ENCODE results near the gene ABCD1.

ABCD1 gene

DNA sequence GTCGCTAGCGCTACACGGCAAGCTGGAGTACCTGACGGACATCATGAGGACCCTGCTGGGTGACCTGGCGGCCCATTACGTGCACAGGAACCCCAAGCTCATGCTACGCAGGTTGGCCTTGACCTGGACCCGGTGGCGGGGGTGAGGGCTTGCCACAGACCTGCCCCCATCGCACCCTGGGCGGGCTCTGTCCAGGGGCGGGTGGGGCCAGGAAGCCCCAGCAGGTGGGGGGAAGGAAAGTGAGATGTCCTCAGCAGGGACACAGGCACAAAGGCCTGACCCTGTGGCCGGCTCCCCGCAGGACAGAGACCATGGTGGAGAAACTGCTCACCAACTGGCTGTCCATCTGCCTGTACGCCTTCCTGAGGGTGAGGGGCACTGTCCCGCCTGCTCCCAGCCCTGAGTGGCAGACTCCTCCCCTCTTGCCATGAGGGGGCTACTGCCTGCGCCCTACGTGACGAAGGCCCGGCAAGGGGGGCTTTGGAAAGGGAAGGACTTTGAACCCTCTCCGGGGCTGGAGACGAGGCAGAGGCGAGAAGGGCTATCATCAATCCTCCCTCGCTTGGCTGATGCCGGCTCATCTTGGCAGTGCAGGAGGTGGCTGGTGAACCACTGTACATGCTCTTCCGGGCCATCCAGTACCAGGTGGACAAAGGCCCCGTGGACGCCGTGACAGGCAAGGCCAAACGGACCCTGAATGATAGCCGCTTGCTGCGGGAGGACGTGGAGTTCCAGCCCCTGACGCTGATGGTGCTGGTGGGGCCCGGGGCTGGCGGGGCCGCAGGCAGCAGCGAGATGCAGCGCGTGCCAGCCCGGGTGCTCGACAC lies 50.9 kb downstream of the ABCD1 start:
- DNase-seq: no peak

DNA sequence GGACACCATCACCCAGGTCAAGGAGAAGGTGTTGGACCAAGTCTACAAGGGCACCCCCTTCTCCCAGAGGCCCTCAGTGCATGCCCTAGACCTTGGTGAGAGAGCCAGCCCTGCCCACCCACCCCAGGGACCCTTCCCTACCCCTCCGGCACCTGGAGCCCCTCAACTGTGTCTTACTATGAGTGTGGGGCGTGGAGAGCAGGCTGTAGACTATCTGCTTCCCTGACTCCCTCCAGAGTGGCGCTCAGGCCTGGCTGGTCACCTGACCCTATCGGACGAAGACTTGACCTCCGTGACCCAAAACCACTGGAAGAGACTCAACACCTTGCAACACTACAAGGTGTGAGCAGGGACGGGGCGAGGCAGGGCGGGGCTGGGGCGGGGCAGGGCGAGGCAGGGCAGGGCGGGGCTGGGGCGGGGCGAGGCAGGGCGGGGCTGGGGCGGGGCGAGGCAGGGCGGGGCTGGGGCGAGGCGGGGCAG lies 51.5 kb downstream of the ABCD1 start:
- DNase-seq: no peak

DNA sequence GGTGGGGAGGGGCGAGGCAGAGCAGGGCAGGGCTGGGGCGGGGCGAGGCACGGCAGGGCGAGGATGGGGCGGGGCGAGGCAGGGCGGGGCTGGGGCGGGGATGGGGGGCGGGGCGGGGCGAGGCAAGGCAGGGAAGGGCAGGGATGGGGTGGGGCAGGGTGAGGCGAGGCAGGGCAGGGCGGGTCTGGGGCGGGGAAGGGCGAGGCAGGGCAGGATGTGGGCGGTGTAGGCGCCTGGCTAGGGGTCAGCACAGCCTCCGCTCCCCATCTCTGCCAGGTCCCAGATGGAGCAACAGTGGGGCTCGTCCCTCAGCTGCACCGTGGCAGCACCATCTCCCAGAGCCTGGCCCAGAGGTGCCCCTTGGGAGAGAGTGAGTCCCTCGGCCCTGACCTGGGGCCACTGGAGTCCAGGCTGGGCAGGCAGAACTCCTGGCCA lies 52.0 kb downstream of the ABCD1 start:
- DNase-seq: no peak

DNA sequence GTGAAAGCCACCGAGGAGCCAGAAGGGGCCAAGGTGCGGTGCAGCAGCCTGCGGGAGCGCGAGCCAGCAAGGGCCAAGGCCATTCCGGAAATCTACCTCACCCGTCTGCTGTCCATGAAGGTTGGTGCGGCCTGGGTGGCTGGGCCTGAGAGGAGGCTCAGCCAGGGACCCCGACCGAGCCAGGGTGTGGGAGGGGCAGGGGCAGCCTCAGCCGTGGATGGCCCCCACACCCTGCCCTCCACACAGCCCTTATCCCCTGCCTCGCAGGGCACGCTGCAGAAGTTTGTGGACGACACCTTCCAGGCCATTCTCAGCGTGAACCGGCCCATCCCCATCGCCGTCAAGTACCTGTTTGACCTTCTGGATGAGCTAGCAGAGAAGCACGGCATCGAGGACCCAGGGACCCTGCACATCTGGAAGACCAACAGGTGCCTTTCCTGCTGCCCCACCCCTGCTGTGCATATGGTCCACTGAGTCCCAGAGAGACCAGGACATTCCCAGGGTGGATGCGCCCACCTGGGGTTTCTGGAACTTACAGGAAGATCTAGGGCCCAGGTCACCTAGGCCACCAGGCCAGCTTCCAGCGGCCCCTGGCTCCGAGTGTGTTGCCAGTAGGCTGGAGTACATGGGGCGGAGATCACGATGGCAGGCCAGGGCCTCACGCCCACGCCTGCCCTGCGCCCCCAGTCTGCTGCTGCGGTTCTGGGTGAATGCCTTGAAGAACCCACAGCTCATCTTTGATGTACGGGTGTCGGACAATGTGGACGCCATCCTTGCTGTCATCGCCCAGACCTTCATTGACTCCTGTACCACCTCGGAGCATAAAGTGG lies 52.8 kb downstream of the ABCD1 start:
- DNase-seq: no peak

DNA sequence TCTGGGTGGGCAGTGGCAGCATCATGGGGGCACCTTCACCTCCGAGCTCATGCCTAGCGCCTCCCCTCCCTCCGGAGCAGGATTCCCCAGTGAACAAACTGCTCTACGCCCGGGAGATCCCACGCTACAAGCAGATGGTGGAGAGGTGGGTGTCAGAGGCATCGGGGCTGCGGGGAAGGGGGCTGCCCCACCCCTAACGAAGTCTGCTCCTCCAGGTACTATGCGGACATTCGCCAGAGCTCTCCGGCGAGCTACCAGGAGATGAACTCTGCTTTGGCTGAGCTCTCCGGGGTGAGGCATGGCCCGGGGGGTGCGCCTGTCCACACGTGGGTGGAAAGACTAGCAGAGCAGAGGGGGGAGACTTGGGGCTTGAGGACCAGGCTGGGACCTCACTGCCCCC lies 53.5 kb downstream of the ABCD1 start:
- no peak for DNase-seq

DNA sequence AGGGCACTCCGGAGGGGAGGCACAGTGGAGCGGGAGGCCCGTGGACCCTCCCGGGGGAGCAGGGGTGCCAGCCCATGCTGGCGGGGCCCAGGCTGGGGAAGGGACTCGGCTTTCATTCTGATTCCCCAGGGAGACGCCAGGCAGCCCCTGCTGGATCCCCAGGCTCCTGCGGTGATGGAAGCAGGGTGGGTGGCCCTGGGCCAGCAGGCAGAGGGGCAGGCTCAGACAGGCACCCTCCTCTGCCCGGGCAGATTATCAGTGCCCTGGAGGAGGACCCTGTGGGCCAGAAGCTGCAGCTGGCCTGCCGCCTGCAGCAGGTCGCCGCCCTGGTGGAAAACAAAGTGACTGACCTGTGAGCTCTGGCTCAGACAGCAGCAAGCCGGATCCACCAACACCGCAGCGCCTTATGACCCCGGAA lies 54.0 kb downstream of the ABCD1 start:
- no peak for DNase-seq

DNA sequence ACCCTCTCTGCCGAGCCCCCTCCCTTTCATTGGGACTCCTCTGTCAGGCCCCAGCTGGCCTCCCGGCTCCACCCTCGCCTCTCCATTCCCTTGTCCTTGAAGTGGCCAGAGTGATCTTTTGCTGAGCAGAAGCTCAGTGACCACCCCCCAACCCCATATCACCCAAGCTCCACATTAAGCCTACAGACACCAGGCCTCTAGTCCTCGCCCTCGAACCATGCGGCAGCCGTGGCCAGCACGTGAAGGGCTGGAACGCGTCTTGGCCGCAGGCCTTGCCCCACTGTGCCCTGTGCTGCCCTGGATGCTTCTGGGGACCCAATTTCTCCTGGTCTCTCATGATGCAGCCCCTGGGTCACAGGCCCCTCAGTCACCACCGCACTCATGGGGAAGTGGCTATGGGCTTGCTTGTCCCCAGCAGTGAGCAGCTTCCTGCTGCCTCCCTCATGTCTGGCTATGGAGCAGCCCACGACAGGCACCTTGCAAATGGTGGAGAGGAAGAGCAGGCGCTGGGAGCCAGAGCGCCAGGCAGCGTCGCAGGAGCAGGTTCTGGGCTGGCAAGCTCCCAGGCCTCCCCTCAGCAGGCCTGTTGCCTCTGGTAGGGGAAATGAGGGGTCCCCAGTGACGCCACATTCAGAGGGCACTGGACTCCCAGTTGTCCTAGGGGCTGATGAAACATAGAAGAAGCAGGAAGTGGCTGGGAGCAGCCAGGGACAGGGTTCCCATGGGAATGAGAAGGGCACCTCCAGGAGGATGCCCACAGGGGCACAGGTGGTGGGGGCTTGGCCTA lies 55.4 kb downstream of the ABCD1 start:
- DNase-seq: no peak

DNA sequence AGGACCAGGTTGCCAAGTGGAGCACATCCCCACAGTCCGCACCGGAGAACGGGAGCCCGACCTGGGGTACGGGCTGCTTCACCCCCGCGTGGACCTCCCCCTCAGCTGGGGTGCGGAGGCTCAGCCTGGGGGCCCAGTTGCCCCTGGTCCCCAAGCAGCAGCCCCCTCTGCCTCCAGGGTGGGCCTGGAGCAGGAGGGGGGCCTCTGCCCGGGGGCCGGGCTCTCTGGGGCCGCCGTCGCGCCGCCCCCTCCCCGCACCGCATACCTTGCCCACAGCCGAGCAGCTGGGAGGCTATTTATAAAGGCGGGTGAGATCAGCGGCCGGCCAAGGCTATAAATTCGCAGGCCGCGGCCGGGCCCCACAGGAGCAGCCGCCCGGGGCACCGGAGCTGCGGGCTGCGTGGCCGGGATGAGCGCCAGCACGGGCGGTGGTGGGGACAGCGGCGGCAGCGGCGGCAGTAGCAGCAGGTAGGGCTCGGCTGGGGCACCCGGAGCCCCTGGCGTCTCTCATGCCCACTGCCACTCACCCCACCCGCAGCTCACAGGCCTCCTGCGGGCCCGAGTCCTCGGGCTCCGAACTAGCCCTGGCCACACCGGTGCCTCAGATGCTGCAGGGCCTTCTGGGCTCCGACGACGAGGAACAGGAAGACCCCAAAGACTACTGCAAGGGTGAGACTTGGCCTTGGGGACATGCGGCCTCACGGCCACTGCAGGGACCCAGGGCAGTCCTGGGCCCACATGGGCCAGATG lies 56.2 kb downstream of the ABCD1 start, which contains the start of gene SRPK3:
TSS of gene SRPK3 (plus strand) at position 364 of the 750 bp plus-strand sequence. CDS start at position 410, 46 bp downstream.
- no peak for DNase-seq

DNA sequence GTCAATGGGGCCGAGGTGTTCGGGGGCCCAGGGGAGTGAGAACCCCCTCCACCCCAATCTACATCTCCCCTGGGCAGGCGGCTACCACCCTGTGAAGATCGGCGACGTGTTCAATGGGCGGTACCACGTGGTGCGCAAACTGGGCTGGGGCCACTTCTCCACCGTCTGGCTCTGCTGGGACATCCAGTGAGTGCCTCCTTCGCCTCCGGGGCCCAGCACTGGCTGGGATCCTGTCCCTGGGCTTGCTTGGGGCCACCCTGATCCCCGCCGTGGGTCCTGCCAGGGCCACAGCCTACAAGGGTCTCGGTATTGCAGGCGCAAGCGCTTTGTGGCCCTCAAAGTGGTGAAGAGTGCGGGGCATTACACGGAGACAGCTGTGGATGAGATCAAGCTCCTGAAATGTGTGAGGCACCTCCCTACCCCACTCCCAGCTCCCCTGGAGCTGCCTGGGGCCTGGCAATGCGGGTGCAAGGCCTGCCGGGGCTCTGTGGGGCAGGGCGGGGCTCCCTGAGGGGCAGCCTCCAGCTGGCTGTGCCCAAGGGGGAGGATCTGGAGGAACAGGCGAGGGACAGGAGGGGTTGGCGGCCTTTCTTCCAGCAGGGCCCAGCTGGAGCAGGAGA lies 56.9 kb downstream of the ABCD1 start:
- no peak for DNase-seq

DNA sequence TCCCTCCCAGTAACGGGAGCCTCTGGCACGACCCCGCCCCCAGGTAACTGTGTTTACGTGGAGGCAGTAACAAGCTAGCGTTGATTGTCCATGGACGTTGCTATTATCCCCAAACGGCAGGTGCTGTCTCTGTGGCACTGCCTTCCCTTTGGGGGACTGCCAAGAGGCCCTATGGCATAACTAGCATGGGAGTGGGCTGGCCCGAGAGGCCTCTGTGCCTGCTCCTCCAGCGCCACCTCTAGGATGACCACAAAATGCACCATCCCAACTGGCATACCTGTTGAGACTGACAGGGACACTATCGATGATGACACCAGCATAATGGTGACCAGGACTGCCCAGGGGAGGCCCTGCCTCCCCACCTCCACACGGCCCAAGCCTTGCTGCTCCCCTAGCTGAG lies 57.7 kb downstream of the ABCD1 start:
- no peak for DNase-seq

DNA sequence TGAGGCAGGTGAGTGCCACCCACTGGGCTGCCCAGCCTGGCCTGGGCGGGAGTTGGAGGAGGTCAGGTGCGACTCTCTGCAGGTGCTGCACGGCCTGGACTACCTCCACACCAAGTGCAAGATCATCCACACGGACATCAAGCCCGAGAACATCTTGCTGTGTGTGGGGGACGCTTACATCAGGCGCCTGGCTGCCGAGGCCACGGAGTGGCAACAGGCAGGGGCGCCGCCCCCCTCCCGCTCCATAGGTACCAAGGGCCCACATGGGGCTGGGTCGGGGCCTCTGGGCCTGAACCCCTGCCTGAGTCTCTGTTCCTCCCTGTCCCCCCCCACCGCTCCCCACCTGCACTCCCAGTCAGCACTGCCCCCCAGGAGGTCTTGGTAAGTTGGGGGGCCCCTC lies 58.2 kb downstream of the ABCD1 start:
- no peak for DNase-seq

DNA sequence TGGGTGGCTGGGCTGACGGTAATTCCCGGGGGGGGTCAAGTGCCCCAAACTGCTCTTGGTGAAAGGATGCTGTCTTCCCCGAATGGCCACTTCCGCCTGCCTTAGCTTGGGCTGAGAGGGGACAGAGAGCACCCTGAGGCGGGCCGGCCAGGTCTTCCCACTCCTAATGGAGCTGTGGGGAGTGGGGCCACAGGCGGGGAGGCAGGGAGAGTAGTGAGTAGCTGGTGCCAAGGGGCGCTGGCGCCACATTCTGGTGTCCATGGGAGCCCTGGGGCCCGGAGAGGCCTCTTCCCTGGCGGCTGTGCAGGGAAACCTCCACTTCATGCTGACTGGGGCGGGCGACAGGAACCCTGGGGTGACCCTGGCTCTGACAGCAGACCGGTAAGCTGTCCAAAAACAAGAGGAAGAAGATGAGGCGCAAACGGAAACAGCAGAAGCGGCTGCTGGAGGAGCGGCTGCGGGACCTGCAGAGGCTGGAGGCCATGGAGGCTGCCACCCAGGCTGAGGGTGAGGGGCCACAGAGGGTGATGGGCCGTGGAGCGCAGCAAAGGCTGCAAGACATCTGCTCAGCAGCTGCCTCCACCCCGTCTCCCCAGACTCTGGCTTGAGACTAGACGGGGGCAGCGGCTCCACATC lies 58.8 kb downstream of the ABCD1 start:
- no peak for DNase-seq

DNA sequence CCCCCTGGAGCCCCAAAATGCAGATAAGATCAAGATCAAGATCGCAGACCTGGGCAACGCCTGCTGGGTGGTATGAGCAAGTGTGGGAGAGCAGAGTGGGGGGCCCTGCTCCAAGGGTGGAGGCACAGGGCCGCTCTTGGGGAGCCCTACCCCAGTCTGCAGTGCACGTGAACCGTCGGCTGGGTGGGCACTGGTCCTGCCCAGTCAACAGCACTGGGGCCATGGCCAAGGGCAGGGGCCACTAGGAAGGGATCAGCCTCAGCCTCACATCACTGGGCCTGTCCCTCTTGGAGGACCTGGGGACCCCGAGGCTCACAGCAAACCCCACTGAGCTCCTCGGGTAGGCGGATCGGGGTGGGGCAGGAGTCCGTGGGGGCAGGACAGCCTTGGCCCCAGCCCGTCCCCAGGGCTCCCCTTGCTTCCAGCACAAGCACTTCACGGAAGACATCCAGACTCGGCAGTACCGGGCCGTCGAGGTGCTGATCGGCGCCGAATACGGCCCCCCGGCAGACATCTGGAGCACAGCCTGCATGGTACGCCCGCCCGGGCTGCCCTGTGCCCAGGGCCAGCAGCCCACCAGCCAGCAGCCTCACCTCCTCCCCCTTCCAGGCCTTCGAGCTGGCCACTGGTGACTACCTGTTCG lies 59.8 kb downstream of the ABCD1 start:
- DNase-seq: no peak

DNA sequence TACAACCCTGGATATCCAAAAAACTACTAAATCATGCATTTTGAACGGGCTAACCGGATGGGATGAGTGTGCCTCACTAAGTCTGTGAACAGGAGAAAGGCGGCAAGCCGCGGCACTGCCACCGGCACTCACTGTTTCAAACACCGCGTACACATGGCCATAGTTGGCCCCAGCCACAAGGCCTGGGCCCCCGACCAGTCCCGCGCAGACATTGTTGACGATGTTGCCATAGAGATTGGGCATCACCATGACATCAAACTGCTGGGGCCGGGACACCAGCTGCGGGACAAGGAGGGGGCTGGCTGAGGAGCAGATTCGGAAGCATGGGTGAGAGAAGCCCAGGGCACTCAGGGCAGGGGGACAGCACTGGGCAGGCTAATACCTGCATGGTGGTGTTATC lies 62.0 kb downstream of the ABCD1 start:
- no peak for DNase-seq

DNA sequence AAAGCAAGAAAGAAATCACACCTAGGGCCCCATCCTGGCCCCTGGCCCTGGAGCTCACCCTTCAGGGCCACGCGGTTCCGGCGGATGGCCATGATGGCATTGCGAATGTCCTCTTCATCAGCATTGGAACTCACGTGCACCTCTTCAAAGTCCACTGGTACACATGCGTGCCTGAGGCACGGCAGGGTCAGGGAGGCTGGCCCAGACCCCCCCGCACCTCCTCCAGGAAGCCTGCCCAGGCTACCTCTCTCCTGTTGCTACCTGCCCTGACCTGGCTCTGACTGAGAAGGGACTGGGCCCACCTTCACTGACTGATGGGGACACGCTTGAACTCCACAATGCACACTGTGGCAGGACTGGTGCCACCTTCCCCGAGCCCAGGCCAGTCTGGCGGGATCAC lies 65.0 kb downstream of the ABCD1 start:
- DNase-seq: no peak

DNA sequence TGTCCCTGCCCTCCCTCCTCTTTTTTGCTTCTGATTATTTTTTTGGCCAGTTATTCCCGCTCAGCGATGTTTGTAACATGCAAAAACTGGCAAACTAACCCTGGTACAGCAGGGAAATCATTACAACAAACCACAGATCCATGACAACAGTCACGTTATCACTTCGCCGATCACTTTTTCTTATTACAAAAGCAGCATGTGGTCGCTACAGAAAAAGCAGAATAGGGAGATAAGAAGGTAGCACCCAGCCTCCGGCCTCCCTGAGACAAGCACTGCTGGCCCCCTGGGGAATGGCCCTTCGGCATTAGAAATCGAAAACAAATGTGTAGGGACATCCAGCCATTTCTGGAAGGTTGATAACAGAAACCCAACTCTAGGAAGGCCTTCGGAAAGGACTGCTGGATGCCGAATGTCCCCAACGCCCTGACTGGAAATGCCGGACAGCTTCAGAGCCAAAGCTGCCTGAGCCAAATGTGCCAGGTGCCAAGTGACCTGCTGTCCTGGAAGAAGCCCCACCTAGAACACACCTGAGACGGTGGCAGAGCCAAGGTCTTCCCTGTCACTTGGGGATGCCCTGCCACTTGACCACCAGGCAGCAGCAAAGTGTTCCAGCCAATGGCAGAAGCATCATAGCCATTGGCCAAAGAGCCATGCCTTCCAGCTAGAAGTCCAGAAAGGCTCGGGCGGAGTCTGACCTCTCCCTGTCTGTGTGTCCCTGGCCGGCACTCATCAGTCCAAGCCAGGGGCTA lies 66.6 kb downstream of the ABCD1 start:
- DNase-seq: no peak

DNA sequence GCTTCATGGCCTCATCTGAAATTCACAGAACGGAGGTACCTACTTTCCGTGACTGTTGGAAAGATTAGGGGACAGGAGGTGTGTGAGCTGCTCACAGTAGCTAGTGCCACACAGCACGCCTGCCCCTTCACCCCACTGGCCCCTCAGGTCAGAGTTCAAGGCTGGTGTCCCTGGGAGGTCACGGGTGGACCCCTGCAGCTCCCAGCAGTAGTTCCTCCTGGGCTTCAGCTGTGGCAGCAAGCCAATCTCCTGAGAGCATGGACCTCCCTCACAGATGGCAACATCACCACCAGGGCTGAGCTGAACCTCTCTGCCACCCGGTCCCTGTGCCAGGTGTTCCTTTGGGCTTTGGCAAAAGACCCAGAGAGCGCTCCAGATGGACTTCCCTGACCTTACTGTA lies 67.7 kb downstream of the ABCD1 start:
- no peak for DNase-seq

DNA sequence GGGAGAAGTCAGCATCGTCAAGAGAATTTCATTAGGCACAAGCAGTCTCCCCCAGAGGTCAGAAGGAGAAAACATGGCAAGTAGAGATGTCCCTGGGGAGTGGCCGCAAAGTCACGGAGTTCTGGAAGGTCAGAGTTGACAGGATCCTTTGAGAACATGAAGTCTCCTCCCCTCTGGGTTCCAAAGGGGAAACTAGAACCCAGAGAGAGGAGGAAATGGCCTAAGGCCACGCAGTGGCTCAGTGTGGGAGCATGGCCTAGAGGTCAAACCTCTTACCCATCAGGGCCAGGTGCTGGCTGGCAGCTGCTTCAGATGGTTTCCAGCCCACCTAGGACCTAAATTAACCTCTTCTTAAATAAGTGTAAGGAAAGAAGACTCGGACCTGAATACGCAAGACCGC lies 68.6 kb downstream of the ABCD1 start:
- peak; percentile 62 for DNase-seq
